Measurements from ENCODE around the gene TOM1L2.
"Not testable (repeated sequence)": the region's sequence is repeated elsewhere in the genome, so short reads cannot be mapped to it uniquely, and the experiment has no call there.

Gene TOM1L2

GRCh38 chr17:17819111-17819510 lies 153.1 kb downstream of the TOM1L2 start:
- DNase-seq (ENCODE audit: low read depth) = no peak

- no peak for DNase-seq (ENCODE audit: low read depth)
These were observed 154.1 kb downstream of the TOM1L2 start for GRCh38 chr17:17818088-17818526.

- DNase-seq (ENCODE audit: low read depth) = no peak
These were observed 154.7 kb downstream of the TOM1L2 start for GRCh38 chr17:17817552-17817947.

DNA sequence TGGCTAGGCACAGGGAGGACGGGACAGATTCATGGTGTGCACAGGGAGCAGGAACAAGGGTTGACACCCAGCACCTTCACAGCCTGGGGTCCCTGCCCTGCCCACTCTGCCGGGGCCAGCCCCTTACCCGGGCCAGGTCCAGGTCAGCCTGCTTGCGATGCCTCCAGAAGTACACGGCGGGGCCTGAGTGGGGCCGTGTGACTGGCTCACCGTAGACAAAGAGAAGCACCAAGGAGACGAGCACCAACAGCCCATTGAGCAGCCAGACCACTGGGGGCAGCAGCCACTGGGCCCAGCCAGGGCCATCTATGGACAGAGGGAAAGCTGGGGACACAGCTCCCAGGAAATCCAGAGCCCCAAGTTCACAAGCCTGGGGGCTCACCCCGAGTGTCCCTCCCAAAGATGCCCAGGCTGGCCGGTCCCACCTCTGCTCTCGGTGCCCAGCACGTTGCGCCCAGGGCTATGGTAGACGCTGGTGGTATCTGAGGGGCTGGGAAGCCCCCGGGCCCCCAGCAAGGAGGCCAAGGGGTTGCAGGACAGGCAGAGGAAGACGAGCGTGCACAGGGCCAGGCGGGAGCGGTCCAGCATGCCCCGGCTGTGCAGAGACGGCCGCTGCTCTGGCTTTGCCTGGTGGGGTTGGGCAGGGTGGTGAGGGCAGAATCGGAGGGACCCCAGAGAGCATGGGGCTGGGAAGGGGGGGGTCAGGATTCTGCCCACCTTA lies 155.2 kb downstream of the TOM1L2 start:
- DNase-seq (ENCODE audit: low read depth) = no peak

DNA sequence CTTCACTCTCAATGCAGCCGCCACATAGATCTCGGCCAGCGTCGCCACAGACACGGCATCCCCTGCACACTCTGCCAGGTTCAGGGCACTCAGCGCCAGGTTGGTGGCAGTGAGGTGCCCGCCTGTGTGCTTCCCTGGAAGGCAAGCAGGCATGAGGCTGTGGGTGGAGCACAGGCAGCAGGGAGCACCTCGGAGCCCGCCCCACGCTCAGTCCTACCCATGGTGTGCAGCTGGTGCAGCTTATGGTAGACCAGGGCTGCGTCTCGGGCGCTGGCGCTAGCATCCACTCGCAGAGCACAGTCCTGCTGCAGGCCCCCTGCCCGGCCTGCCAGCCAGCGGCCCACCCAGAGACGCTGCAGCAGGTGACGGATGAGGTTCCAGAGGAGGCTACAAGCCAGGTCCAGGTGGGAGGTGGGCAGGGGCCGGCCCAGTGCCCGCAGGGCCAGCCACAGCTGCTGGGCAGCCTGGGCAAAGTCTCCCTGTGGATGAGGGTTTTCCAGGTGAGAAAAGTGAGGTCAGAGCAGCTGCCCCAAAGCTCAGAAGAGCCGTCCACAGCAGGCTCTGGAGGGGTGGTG lies 155.9 kb downstream of the TOM1L2 start:
- no peak for DNase-seq (ENCODE audit: low read depth)

DNA sequence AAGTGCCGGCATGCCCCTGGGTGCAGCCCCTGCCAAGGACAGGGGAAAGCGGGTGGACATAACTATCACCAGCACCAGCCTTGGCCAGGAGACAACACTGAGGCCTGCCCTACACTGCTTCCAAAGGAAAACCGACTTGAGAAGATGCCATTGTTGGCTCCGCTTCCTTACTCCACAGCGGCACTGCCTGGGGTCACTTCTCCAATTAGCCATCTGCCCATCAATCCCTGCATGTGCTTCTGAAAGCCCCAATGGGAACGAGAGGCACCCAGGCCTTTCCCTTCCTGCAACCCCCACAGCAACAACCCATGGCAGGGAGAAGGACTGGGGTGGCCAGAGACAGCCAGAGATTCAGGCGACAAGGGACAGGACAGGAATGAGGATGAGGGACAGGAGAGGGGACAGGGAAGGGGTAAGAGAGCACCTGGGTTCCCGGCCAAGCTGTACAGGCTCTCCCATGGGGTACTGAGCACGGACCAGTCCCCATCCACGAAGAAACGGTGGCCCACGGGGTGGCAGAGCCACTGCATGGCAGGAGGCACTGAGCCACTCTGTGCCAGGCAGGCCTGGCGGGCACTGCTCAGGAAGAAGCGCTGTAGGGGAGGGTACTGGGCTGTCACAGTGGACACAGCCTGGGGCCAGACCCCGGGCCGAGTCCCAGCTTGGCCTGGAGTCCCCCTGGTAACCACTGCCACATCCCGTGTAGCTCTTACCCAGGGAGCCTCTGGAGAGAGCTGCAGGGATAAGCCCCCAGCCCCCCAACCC lies 156.6 kb downstream of the TOM1L2 start:
- DNase-seq (ENCODE audit: low read depth) = no peak

- no peak for DNase-seq (ENCODE audit: low read depth)
These were observed 157.2 kb downstream of the TOM1L2 start for GRCh38 chr17:17815062-17815406.

DNA sequence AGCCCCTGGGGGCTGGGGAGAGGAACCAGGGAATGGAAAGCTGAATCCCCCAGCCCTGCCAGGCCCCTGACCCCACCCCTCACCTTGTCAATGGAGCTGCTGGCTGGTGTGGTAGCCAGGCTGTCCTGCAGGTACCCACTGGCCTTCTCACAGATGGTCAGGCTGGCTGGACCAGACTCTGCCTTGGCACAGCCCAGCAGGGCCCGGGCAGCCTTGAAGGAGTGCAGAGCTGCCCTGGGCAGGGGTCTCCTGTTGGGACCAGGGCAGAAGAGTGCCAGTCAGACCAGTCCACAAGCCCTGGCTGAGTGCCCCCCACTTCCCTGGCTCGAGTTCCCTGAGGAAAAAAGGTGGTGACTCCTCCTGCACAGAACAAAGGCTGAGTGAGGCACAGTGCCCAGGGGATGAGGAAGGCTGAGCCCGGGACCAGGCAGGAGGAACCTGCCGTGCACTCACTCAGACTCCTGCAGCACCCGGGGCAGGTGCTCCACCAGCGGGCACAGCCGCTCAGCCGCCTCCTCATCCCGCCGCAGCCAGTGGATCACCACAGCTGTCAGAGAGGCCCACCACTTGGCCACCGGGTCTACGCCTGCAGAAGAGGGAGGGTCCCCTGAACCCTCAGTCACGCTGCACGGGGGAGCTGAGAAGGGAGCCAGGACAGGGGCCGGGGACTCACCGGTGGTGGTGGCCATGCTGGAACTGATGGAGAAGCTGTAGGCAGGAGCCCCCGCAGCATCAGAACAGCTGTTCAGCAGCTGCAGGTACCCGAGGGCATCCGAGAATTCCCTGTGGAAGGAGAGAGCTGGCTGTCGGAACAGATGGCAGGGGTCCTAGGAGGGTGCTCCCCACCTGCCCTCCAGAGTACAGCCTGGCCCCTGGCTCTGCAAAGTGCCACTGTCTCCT lies 157.8 kb downstream of the TOM1L2 start:
- no peak for DNase-seq (ENCODE audit: low read depth)

- no peak for DNase-seq (ENCODE audit: low read depth)
These were observed 158.5 kb downstream of the TOM1L2 start for GRCh38 chr17:17813725-17814095.

GRCh38 chr17:17813055-17813724 lies 159.0 kb downstream of the TOM1L2 start:
- no peak for DNase-seq (ENCODE audit: low read depth)

DNA sequence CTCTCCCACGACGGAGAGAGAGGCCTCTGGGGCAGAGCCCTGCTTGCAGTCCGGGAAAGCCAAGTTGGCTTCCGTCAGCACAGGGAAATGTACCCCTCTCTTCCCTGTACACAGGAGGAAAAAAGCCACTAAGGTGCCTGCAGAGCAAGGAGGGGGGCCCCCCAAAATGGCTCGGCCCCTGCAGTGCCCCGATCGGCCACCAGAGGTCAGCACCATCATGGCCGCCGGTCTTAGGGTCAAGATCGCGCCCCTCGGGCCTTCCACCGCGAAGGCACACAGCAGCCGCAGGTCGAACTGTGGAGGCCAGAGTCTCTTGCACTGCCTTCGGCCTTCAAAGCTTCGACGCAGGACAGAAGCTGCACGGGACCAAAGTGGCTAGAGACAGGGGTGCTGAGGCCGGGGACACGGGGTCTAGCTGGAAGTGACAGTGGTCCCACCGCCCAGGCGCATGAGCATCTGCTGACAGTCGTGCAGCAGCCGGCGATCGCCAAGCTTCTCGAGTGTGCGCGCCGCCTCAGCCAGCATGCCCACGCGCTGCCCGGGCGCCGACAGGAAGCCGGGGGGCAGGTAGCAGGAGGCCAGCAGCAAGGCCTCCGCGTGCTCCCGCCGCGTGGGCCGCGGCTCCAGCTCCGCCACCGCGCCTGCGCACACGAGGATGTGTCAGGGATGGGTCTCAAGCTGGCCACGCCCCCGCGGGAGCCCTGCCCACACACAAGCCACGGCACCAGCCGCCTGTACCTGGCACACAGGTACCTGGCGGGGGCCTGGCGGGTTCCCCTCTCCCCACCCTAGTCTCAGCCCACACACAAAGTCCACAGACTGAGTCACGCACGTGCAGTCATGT lies 159.8 kb downstream of the TOM1L2 start:
- DNase-seq (ENCODE audit: low read depth) = peak; percentile 53

- no peak for DNase-seq (ENCODE audit: low read depth)
These were observed 160.6 kb downstream of the TOM1L2 start for GRCh38 chr17:17811381-17812210.

DNA sequence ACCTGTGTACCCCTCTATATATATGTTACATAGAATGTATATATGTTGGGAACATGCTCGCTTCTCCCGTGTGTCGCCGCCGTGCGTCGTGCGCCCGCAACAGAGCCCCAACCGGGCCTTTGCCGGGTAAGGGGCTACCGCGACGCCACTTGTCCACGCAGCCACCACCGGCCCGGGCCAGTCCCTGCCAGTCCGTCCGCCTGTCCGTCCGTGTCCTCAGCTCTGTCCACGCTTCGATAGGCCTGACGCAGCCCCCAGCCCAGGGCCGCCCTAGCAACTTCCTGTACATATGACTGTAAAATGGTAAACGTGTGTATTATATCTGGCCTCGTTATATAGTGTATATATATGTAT lies 161.3 kb downstream of the TOM1L2 start:
- no peak for DNase-seq (ENCODE audit: low read depth)

DNA sequence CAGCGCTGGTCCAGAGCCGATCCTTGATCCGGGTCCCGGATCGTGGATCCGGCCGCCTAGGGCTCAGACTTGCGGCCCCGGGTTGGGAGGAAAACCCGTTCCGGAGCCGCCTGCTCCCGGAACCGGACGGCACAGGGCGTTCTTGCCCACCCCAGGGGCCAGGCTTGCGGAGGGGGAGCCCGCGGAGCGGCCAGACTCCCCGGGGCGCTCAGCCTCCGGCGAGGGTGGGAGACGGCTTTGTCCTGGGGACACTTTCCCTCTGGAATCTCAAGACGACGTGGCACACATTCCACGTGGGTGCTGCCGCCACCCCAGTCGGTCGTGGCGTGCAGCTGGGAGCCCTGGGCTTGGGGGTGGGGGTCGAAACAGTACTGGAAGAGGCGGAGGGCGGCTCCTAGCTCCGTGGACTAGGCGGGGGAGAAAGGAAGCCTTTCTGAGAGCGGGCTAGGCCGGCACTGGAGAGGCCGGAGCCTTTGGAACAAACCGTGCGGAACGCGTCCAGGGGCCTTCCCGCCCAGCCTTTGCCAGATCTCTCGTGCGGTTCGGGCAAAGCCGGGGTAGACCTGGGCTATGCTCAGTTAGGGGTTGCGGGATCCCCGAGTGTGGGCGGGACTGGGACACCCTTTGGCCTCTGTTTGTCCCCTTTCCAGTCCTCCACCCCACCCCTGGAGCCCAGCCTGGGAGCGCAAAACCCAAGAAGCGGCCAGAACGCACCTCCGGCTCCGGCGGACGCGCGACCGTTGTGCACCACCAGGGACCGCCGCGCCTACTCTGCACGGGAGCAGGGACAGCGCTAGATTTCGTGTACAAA lies 161.9 kb downstream of the TOM1L2 start:
- DNase-seq (ENCODE audit: low read depth) = no peak

GRCh38 chr17:17809531-17810083 lies 162.6 kb downstream of the TOM1L2 start:
- DNase-seq (ENCODE audit: low read depth) = no peak

DNA sequence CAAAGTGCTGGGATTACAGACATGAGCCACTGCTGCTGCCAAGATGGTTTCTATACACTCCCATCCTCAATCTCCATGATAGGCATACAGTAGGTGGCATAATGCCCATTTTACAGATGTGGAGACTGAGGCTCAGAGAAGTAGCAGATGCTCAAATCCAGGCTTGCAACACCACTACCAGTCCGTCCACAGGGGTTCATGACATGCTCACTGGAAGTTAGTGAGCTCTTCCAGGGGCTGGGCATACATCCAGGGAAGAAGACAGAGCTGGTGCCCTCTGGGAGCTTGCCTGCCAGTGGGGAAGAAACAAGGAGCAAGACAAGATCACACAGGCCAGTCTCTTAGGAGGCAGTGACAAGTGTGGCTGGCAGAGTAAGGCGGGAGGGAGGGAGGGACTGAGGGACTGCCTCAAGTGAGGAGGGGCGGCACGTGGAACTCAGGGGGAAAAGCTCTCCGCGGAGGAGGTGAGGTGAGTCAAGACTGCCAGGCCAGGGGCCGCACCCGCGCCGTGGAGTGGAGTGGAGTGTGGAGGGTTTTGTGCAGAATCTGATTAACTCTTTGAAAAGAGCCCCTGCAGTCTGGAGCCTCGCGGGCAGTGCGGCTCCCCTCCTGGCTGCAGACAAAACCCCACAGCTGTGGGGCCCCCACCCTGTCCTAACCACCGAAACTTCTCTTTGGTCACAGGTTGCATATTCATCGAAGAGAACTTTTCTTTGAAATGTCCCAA lies 163.3 kb downstream of the TOM1L2 start:
- no peak for DNase-seq (ENCODE audit: low read depth)

GRCh38 chr17:17808200-17808599 lies 164.0 kb downstream of the TOM1L2 start:
- DNase-seq (ENCODE audit: low read depth) = not testable (repeated sequence)

- DNase-seq (ENCODE audit: low read depth) = no peak
These were observed 164.8 kb downstream of the TOM1L2 start for GRCh38 chr17:17807440-17807839.

Data from stimulated activated CD8-positive, alpha-beta memory T cell treated with anti-CD3 and anti-CD28 coated beads, Interleukin-4, amount 100 ng/mL, for 24 hours (primary cell).